GM12878 (cell line): ENCODE measurements around the gene SPN. TPM values are rescaled to one million over a fixed set of nuclear protein-coding genes. Genes with fewer than 3 reads are reported as not detected.

Experiments used
- ATAC-seq: fragments of 200-7000 bp; cut with Tn5 transposase; 3 replicates; pipeline ENCODE4 v1.9.1; 2020; ENCODE audit warnings: mild to moderate bottlenecking, moderate library complexity
- BruUV-seq: library from RNA; stranded (reverse); fragments of 400-500 nt; replicated peaks from 2 replicates; lab custom pipeline; 2021; lab: Mats Ljungman, UMichigan
- CTCF ChIA-PET: fragments of 300-600 bp; sonication (Branson Sonifier 250); formaldehyde crosslinking; extraction: SDS; loops from one replicate; lab custom pipeline; 2021; ENCODE audit warnings: inconsistent platforms; lab: Yijun Ruan, JAX
- POLR2A ChIA-PET: fragments of 350-600 bp; formaldehyde crosslinking; extraction: SDS; loops from one replicate; lab custom pipeline; 2021; ENCODE audit warnings: inconsistent platforms; lab: Charles Lee
- RAD21 ChIA-PET: fragments of 300-600 bp; sonication (Branson Sonifier 250); formaldehyde crosslinking; loops from one replicate; lab custom pipeline; 2023; ENCODE audit warnings: antibody characterized with exemption; ENCODE audit not compliant: unreplicated experiment; lab: Charles Lee
- SMC1A ChIA-PET: fragments of 300-600 bp; sonication (Branson Sonifier 250); formaldehyde crosslinking; loops from one replicate; lab custom pipeline; 2023; ENCODE audit not compliant: unreplicated experiment, uncharacterized antibody; lab: Charles Lee
- DNase-seq: peaks from one replicate; pipeline ENCODE4 v3.0.0-alpha.2; 2011; ENCODE audit warnings: low read depth, low spot score
- FAIRE-seq: peaks from 3 replicates; lab custom pipeline; 2011; peaks lifted over from hg19 to GRCh38; lab: Jason Lieb, UNC
- H2AFZ ChIP-seq: 2 replicates; pipeline ENCODE4 v1.6.0; 2011; ENCODE audit warnings: low read depth, low read length, control low read depth; ENCODE audit not compliant: control insufficient read depth
- H3K27ac ChIP-seq: 2 replicates; pipeline ENCODE4 v1.5.1; 2011; ENCODE audit warnings: control low read depth; ENCODE audit not compliant: control insufficient read depth, insufficient read depth
- H3K27me3 ChIP-seq, 2 experiments: replicated peaks in 1 of 2; 2 replicates each; pipeline versions ENCODE4 v1.6.0 to v1.6.1; 2011; ENCODE audit warnings: low read length in 1 of 2; ENCODE audit not compliant: control insufficient read depth in 2 of 2, insufficient read depth in 2 of 2
- H3K36me3 ChIP-seq, 2 experiments: 2 replicates each; pipeline ENCODE4 v1.5.1; 2011; ENCODE audit warnings: low read length in 1 of 2; ENCODE audit not compliant: control insufficient read depth in 2 of 2, insufficient read depth in 2 of 2
- H3K4me1 ChIP-seq: 2 replicates; pipeline ENCODE4 v1.6.1; 2011; ENCODE audit warnings: mild to moderate bottlenecking, low read length, moderate library complexity, mixed read lengths; ENCODE audit not compliant: control insufficient read depth, insufficient read depth
- H3K4me2 ChIP-seq: 2 replicates; pipeline ENCODE4 v1.6.0; 2011; ENCODE audit warnings: control low read depth; ENCODE audit not compliant: control insufficient read depth, insufficient read depth
- H3K4me3 ChIP-seq: fragments of 200-600 bp; sonication (generic); 2 replicates; pipeline ENCODE4 v1.5.1; 2016
- H3K79me2 ChIP-seq: 2 replicates; pipeline ENCODE4 v1.6.0; 2011; ENCODE audit warnings: low read length; ENCODE audit not compliant: control insufficient read depth, insufficient read depth
- H3K9ac ChIP-seq: 2 replicates; pipeline ENCODE4 v1.8.0; 2011; ENCODE audit warnings: low read length, control low read depth, mixed read lengths; ENCODE audit not compliant: control insufficient read depth, insufficient read depth
- H3K9me3 ChIP-seq: replicated peaks from 3 replicates; pipeline ENCODE4 v1.5.1; 2011; ENCODE audit warnings: mild to moderate bottlenecking, low read length; ENCODE audit not compliant: control insufficient read depth, insufficient read depth
- H4K20me1 ChIP-seq: 2 replicates; pipeline ENCODE4 v1.6.0; 2011; ENCODE audit not compliant: control insufficient read depth, insufficient read depth
- CREB1 ChIP-seq: IDR thresholded peaks from 2 replicates; pipeline ENCODE4 v1.6.1; 2012; ENCODE audit warnings: low read depth, mild to moderate bottlenecking, inconsistent platforms
- FOS ChIP-seq: IDR thresholded peaks from 3 replicates; pipeline ENCODE4 v1.6.1; 2011; ENCODE audit warnings: borderline replicate concordance; ENCODE audit not compliant: insufficient read length; ENCODE audit errors: extremely low read depth
- GABPA ChIP-seq: IDR thresholded peaks from 2 replicates; pipeline ENCODE4 v1.6.1; 2014; ENCODE audit warnings: antibody characterized with exemption, low read depth, mild to moderate bottlenecking, inconsistent platforms
- IKZF2 ChIP-seq, 2 experiments: fragments of 450-650 bp; IDR thresholded peaks; 2 replicates each; pipeline ENCODE4 v1.6.1; 2017; ENCODE audit warnings: mild to moderate bottlenecking in 2 of 2, moderate library complexity in 2 of 2
- KDM1A ChIP-seq: fragments of 200-600 bp; sonication (generic); IDR thresholded peaks from 2 replicates; pipeline ENCODE4 v1.6.1; 2016; ENCODE audit warnings: borderline replicate concordance
- MEF2B ChIP-seq: fragments of 450-650 bp; IDR thresholded peaks from 2 replicates; pipeline ENCODE4 v1.6.1; 2018; ENCODE audit warnings: mild to moderate bottlenecking, moderate library complexity; ENCODE audit not compliant: partially characterized antibody, poor library complexity, severe bottlenecking
- POU2F2 ChIP-seq: IDR thresholded peaks from 3 replicates; pipeline ENCODE4 v1.6.1; 2011; ENCODE audit warnings: low read depth, mild to moderate bottlenecking, low read length, borderline replicate concordance
- WGBS: methylation state at CpG from one replicate; pipeline ENCODE4 v1.1.6; 2016; ENCODE audit warnings: low lambda C conversion rate; ENCODE audit not compliant: insufficient replicate concordance, insufficient coverage; ENCODE audit errors: missing lambda C conversion rate; 5-methylcytosine and 5-hydroxymethylcytosine counted together
- in situ Hi-C: fragments of 300-500 bp; cut with MboI; formaldehyde crosslinking; loops from 9 replicates; pipeline ENCODE4 v1.14.3; 2018; ENCODE audit warnings: mixed read lengths
- intact Hi-C: fragments of 100-400 bp; cut with micrococcal nuclease; formaldehyde crosslinking; loops from one replicate; pipeline ENCODE4 v1.14.2; 2022; ENCODE audit not compliant: unreplicated experiment
- polyA plus RNA-seq, 11 experiments: library from polyadenylated mRNA; depleted of rRNA in 4 of 11; unstranded in 6 of 11; stranded (reverse) in 5 of 11; fragments of >200 nt; fragmentation: Nextera tagmentation in 4 of 11; fragmentation: Illumina TruSeq in 1 of 11; extraction: Ambion mirVana in 4 of 11; extraction: Trizol in 1 of 11; gene quantifications; 1 replicate in 1 of 11; 2 replicates in 10 of 11; pipeline versions ENCODE4 v1.2.1 to v1.2.3, GENCODE V29; 2011 to 2016; ENCODE audit warnings: inconsistent platforms in 2 of 11, missing spikeins in 2 of 11, low read depth in 1 of 11
- total RNA-seq, 4 experiments: library from RNA; depleted of rRNA in 3 of 4; stranded (reverse); fragments of >200 nt in 3 of 4; fragmentation: Illumina TruSeq in 1 of 4; extraction: Trizol in 1 of 4; gene quantifications; 2 replicates each; pipeline versions ENCODE4 v1.2.1 to v1.2.3, GENCODE V29; 2013 to 2021
- TF ChIP-seq, protein P1 (sequence below): IDR thresholded peaks from 2 replicates; pipeline ENCODE4 v1.6.1; 2012; ENCODE audit warnings: mild to moderate bottlenecking, low read depth, low read length

The SPN gene
- total and polyA plus RNA-seq, 10 of the 15 experiments (the other 5 are each of a cell fraction or from before 2014, with no cell fraction given), result 16.2 to 173 (median 92.7) TPM

DNA sequence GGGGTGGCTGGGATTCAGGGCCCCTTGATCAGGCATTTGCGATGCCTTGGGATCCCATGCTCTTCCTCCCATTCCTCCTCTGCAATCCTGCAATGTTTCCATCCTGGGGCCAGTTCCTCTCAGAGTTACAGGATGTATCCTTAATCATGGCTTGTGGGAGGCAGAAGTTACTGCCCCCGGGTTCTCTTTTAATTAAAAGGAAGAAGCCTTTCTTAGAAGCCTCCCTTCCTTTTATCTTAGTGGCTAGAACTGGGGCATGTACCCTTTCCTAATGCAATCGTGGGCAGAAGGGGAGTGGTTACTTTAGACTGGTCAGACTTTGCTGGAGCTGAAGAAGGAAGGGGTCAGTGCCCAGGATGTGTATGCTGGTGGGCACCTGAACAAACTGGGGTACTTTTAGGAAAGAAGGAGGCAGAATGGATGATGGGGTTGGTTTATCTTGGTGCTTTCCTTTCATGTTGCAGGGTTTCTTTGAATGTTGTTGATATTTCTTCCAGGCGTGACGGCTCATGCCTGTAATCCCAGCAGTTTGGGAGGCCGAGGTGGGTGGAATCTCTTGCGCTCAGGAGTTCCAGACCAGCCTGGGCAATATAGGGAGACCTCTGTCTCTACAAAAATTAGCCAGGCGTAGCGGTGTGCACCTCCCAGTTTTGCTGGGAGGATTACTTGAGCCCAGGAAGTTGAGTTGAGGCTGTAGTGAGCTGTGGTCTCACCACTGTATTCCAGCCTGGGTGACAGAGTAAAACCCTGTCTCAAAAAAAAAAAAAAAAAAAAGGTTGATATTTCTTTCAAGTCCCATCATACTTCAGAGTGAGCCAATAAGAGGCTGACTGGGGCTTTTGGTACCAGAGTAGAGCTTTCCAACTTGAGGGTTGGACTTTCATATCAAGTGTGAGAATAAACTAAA is 13.2 kb upstream of the SPN start:
- FAIRE-seq (no peak), DNase-seq (no peak), ATAC-seq (no peak)
- CTCF ChIA-PET, result interaction anchor here (0.6 to 5.0 kb wide), 2 partner anchors 13 to 620 kb away, joined by 4 to 25 read pairs; partner anchors contain the start of gene SPN
- H3K4me1 ChIP-seq, result peaks cover 31% of the 10 kb centered on the region
- in situ Hi-C loops, result no loop called here
- no peak overlapping the region for H3K9ac ChIP-seq
- 76% methylated on average over 9 of the region's 9 CpGs for WGBS
- H2AFZ ChIP-seq, result no peak overlapping the region
- H4K20me1 ChIP-seq, result no peaks in the 10 kb centered on the region
- no peaks in the 10 kb centered on the region for H3K79me2 ChIP-seq
- H3K27me3 ChIP-seq, result no peaks in the 10 kb centered on the region
- H3K27ac ChIP-seq, result no peak overlapping the region
- TF ChIP-seq KDM1A, result no peak
- TF ChIP-seq POU2F2, result no peak
- TF ChIP-seq CREB1, result no peak
- TF ChIP-seq, all 136 proteins: peak for 0
- ChIA-PET SMC1A (interaction anchor here (0.6 to 5.1 kb wide), 3 partner anchors 13 to 1090 kb away, joined by 3 to 49 read pairs (median 3); partner anchors contain the start of gene SPN), RAD21 (no interaction called here), POLR2A (interaction anchor here (4.8 kb wide), 1 partner anchor 13 kb away, joined by 62 read pairs; the partner anchor contains the start of gene SPN)
- Histone ChIP-seq H3K4me2 (no peak overlapping the region), H3K9me3 (no peaks in the 10 kb centered on the region; the same call in 2 of the 3 replicates), H3K36me3 (no peaks in the 10 kb centered on the region), H3K4me3 (no peak overlapping the region)
- BruUV-seq, result no TSS peak
- intact Hi-C loops, result no loop called here

- no peak overlapping the region for H3K4me3 ChIP-seq
- RAD21 ChIA-PET, result no interaction called here
- DNase-seq (no peak), ATAC-seq (no peak)
- POLR2A ChIA-PET, result interaction anchor here (4.8 kb wide), 1 partner anchor 12 kb away, joined by 62 read pairs; the partner anchor contains the start of gene SPN
- H3K27me3 ChIP-seq, result no peaks in the 10 kb centered on the region
- no peaks in the 10 kb centered on the region for H4K20me1 ChIP-seq
- no TSS peak for BruUV-seq
- intact Hi-C loops, result no loop called here
- H3K4me1 ChIP-seq, result peaks cover 24% of the 10 kb centered on the region
- SMC1A ChIA-PET, result interaction anchor here (0.6 to 4.1 kb wide), 3 partner anchors 8 to 1091 kb away, joined by 3 to 52 read pairs (median 4); partner anchors contain the start of gene SPN
- in situ Hi-C loops, result no loop called here
- no peak overlapping the region for H2AFZ ChIP-seq
- no peak overlapping the region for H3K27ac ChIP-seq
- H3K9ac ChIP-seq, result no peak overlapping the region
- TF ChIP-seq, protein P1, sequence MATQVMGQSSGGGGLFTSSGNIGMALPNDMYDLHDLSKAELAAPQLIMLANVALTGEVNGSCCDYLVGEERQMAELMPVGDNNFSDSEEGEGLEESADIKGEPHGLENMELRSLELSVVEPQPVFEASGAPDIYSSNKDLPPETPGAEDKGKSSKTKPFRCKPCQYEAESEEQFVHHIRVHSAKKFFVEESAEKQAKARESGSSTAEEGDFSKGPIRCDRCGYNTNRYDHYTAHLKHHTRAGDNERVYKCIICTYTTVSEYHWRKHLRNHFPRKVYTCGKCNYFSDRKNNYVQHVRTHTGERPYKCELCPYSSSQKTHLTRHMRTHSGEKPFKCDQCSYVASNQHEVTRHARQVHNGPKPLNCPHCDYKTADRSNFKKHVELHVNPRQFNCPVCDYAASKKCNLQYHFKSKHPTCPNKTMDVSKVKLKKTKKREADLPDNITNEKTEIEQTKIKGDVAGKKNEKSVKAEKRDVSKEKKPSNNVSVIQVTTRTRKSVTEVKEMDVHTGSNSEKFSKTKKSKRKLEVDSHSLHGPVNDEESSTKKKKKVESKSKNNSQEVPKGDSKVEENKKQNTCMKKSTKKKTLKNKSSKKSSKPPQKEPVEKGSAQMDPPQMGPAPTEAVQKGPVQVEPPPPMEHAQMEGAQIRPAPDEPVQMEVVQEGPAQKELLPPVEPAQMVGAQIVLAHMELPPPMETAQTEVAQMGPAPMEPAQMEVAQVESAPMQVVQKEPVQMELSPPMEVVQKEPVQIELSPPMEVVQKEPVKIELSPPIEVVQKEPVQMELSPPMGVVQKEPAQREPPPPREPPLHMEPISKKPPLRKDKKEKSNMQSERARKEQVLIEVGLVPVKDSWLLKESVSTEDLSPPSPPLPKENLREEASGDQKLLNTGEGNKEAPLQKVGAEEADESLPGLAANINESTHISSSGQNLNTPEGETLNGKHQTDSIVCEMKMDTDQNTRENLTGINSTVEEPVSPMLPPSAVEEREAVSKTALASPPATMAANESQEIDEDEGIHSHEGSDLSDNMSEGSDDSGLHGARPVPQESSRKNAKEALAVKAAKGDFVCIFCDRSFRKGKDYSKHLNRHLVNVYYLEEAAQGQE, result no peak
- TF ChIP-seq IKZF2 (IDR thresholded peaks at IDR 0.05), result no peak
- no peak for TF ChIP-seq MEF2B
- no peak for TF ChIP-seq FOS
- TF ChIP-seq GABPA, result no peak
- TF ChIP-seq, all 136 proteins: peak for 0
- FAIRE-seq, result no peak
- CTCF ChIA-PET, result interaction anchor here (0.6 to 5.0 kb wide), 3 partner anchors 8 to 621 kb away, joined by 4 to 25 read pairs (median 14); partner anchors contain the start of gene SPN
- no peaks in the 10 kb centered on the region for H3K79me2 ChIP-seq
- no peaks in the 10 kb centered on the region; the same call in 2 of the 3 replicates for H3K9me3 ChIP-seq
- no peaks in the 10 kb centered on the region for H3K36me3 ChIP-seq
- 100% methylated on average over 2 of the region's 2 CpGs for WGBS
- no peak overlapping the region for H3K4me2 ChIP-seq
These were observed 12.3 kb upstream of the SPN start for GRCh38 chr16:29650771-29651170.
